ENCODE results near the gene SLC18B1. TPM values are rescaled to one million over a fixed set of nuclear protein-coding genes. Genes with fewer than 3 reads are reported as not detected.

Gene SLC18B1
- polyA plus RNA-seq, 3 donors, result 10.3 to 36.6 (median 24.8) TPM

GRCh38 chr6:132741281-132741680 is 57.2 kb downstream of the SLC18B1 start:
- no peak overlapping the region for H2AFZ ChIP-seq (ENCODE audit: insufficient read depth, low read depth, low read length, poor library complexity, severe bottlenecking)
- no peak for TF ChIP-seq CTCF (IDR thresholded peaks at IDR 0.05)
- peaks cover 64 to 75% of the 10 kb centered on the region in 2 donors for H3K4me1 ChIP-seq (ENCODE audit: control insufficient read depth in 1 of 2, insufficient read depth in 2 of 2, low read length in 2 of 2)
- H3K27ac ChIP-seq (ENCODE audit: low read depth in 1 of 2, low read length in 2 of 2), result peak overlapping the region; percentile 77 to 82
- no peak overlapping the region for H3K4me3 ChIP-seq (replicated peaks in 1 of 3; ENCODE audit: low read depth in 2 of 3, low read length in 3 of 3)
- peaks cover 0 to 2% (median 0%) of the 10 kb centered on the region in 3 donors for H3K27me3 Mint-ChIP-seq (ENCODE audit: low read depth in 3 of 3)
- H3K9me3 ChIP-seq (replicated peaks in 1 of 2; ENCODE audit: control insufficient read depth in 1 of 2, insufficient read depth in 1 of 2, low read length in 2 of 2), result no peaks in the 10 kb centered on the region
- no peaks in the 10 kb centered on the region for H4K20me1 ChIP-seq (ENCODE audit: insufficient read depth, low read length)
- intact Hi-C loops (cut with micrococcal nuclease), result no loop called here
- DNase-seq, result no peak
- peak overlapping the region; percentile 86 to 96 (median 93) for H3K27ac Mint-ChIP-seq
- H3K9ac ChIP-seq (ENCODE audit: insufficient read depth, low read length, poor library complexity, severe bottlenecking), result no peak overlapping the region
- no peak overlapping the region for H3K4me2 ChIP-seq (replicated peaks; ENCODE audit: extremely low read depth, low read length, poor library complexity, severe bottlenecking)
- H3K27me3 ChIP-seq (ENCODE audit: control insufficient read depth in 2 of 2, insufficient read depth in 2 of 2, low read length in 2 of 2), result no peaks in the 10 kb centered on the region
- peaks cover 17% of the 10 kb centered on the region for H3K79me2 ChIP-seq (ENCODE audit: insufficient read depth, low read length)
- peaks cover 0 to 19% (median 6%) of the 10 kb centered on the region in 7 donors for H3K9me3 Mint-ChIP-seq
- H3K36me3 Mint-ChIP-seq, result peaks cover 42 to 57% of the 10 kb centered on the region in 2 donors
- no peak overlapping the region for H3K4me3 Mint-ChIP-seq
- whole genome bisulfite sequencing (ENCODE audit: insufficient coverage), result no CpG with 5 or more reads among the region's 1 CpG
- peaks cover 2 to 32% of the 10 kb centered on the region in 2 donors for H3K36me3 ChIP-seq (replicated peaks in 1 of 2; ENCODE audit: control insufficient read depth in 1 of 2, insufficient read depth in 2 of 2, low read length in 2 of 2)
- H3K4me1 Mint-ChIP-seq, result peaks cover 69% of the 10 kb centered on the region

- Mint-ChIP-seq H3K27me3 (ENCODE audit: low read depth in 3 of 3) (peaks cover 0 to 2% (median 0%) of the 10 kb centered on the region in 3 donors), H3K4me3 (no peak overlapping the region), H3K4me1 (peaks cover 68% of the 10 kb centered on the region), H3K36me3 (peaks cover 19 to 30% of the 10 kb centered on the region in 2 donors), H3K9me3 (peaks cover 0 to 15% (median 6%) of the 10 kb centered on the region in 7 donors), H3K27ac (peak overlapping the region; percentile 20 to 95 (median 90))
- Histone ChIP-seq H3K4me1 (ENCODE audit: control insufficient read depth in 1 of 2, insufficient read depth in 2 of 2, low read length in 2 of 2) (peaks cover 55 to 75% of the 10 kb centered on the region in 2 donors), H3K4me2 (replicated peaks; ENCODE audit: extremely low read depth, low read length, poor library complexity, severe bottlenecking) (peak overlapping the region; percentile 21), H3K9ac (ENCODE audit: insufficient read depth, low read length, poor library complexity, severe bottlenecking) (no peak overlapping the region), H3K79me2 (ENCODE audit: insufficient read depth, low read length) (peaks cover 14% of the 10 kb centered on the region), H3K36me3 (replicated peaks in 1 of 2; ENCODE audit: control insufficient read depth in 1 of 2, insufficient read depth in 2 of 2, low read length in 2 of 2) (peaks cover 0 to 5% of the 10 kb centered on the region in 2 donors), H3K4me3 (replicated peaks in 1 of 3; ENCODE audit: low read depth in 2 of 3, low read length in 3 of 3) (no peak overlapping the region), H2AFZ (ENCODE audit: insufficient read depth, low read depth, low read length, poor library complexity, severe bottlenecking) (no peak overlapping the region), H3K27ac (ENCODE audit: low read depth in 1 of 2, low read length in 2 of 2) (peak overlapping the region in 1 of 2 donors; percentile 89), H4K20me1 (ENCODE audit: insufficient read depth, low read length) (no peaks in the 10 kb centered on the region), H3K27me3 (ENCODE audit: control insufficient read depth in 2 of 2, insufficient read depth in 2 of 2, low read length in 2 of 2) (no peaks in the 10 kb centered on the region), H3K9me3 (replicated peaks in 1 of 2; ENCODE audit: control insufficient read depth in 1 of 2, insufficient read depth in 1 of 2, low read length in 2 of 2) (no peaks in the 10 kb centered on the region)
- no peak for TF ChIP-seq CTCF (IDR thresholded peaks at IDR 0.05)
- DNase-seq, result peak; percentile 37 to 79 (median 74)
- no CpG with 5 or more reads among the region's 1 CpG for WGBS (ENCODE audit: insufficient coverage)
- intact Hi-C loops (cut with micrococcal nuclease), result no loop called here
Observed at GRCh38 chr6:132736239-132736638, 62.2 kb downstream of the SLC18B1 start.

Measured in CD14-positive monocyte (primary cell).